ENCODE data around the gene TIMP3.

DNA sequence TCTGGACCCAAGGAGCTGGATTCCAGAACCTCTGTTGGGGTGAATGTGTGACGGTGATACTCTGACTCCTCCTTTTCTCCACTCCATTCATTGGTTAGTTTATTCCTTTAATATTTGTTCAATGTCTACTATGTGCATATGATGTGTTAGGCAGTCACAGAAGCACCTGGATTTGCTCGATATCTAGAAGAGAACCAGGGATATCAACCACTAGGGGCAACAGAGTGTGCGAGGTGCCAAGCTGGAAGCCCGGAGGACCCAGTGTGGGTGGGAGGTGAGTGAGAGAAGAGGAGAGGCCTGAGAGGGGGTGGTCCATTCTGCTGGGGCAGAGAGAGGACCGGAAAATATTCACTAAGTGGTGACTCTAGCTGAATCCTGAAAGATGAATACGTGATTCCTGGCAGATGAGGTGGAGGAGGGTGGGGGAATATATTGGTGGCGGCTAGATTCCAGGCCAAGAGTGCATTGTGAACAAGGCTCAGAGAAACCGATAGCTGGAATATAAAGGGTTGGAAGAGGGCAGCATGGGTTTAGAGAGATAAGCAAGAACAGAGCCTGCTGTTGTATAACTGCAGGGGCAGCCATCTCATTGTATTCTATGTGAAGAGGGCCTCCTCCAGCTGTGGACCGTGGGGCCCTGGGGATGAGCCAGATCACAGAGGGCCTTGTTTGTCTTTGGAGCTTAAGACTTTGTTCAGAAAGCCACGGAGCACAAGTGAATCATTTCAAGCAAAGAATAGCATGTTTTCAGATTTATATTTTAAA lies 6.9 kb upstream of the TIMP3 start:
- TF ChIP-seq EZH2 (IDR thresholded peaks at IDR 0.05; ENCODE audit: borderline replicate concordance) (no peak), CTCF (IDR thresholded peaks at IDR 0.05; ENCODE audit: poor library complexity) (no peak)
